H9 (cell line): ENCODE data around the gene SLC35F3. TPM values are rescaled to one million over a fixed set of nuclear protein-coding genes. Genes with fewer than 3 reads are reported as not detected.

Source experiments
- DNase-seq: peaks from one replicate; pipeline ENCODE4 v3.0.0-alpha.2; 2017
- H2AFZ ChIP-seq: one replicate; pipeline ENCODE4 v1.6.1; 2013; ENCODE audit warnings: mild to moderate bottlenecking, low read length, control low read depth, moderate library complexity
- H2AK5ac ChIP-seq: 2 replicates; pipeline ENCODE4 v1.6.1; 2013; ENCODE audit warnings: low read length, control low read depth, mixed read lengths; ENCODE audit not compliant: insufficient read length
- H2BK120ac ChIP-seq: one replicate; pipeline ENCODE4 v1.6.1; 2013; ENCODE audit warnings: low read depth, mild to moderate bottlenecking, low read length, control low read depth, inconsistent platforms; ENCODE audit not compliant: poor library complexity, severe bottlenecking
- H2BK12ac ChIP-seq: 2 replicates; pipeline ENCODE4 v1.6.1; 2013; ENCODE audit warnings: low read length, control low read depth, mixed read lengths, low read depth; ENCODE audit not compliant: insufficient read length
- H2BK15ac ChIP-seq: 2 replicates; pipeline ENCODE4 v1.6.1; 2013; ENCODE audit warnings: low read depth, low read length, control low read depth
- H2BK20ac ChIP-seq: one replicate; pipeline ENCODE4 v1.6.1; 2013; ENCODE audit warnings: low read depth, mild to moderate bottlenecking, low read length, control low read depth, inconsistent platforms; ENCODE audit not compliant: poor library complexity, severe bottlenecking
- H2BK5ac ChIP-seq: 2 replicates; pipeline ENCODE4 v1.6.1; 2013; ENCODE audit warnings: low read length, control low read depth, mixed read lengths; ENCODE audit not compliant: insufficient read length
- H3K14ac ChIP-seq: 2 replicates; pipeline ENCODE4 v1.6.1; 2013; ENCODE audit warnings: low read length, control low read depth; ENCODE audit not compliant: insufficient read depth
- H3K18ac ChIP-seq: 2 replicates; pipeline ENCODE4 v1.6.1; 2013; ENCODE audit warnings: low read depth, mild to moderate bottlenecking, mixed read lengths, low read length, control low read depth; ENCODE audit not compliant: insufficient read length
- H3K23ac ChIP-seq: 2 replicates; pipeline ENCODE4 v1.6.1; 2013; ENCODE audit warnings: low read length, control low read depth, mixed read lengths, low read depth; ENCODE audit not compliant: insufficient read length
- H3K23me2 ChIP-seq: 2 replicates; pipeline ENCODE4 v1.6.1; 2013; ENCODE audit warnings: low read depth, mild to moderate bottlenecking, mixed read lengths, low read length, control low read depth; ENCODE audit not compliant: insufficient read length, poor library complexity, severe bottlenecking
- H3K27ac ChIP-seq: 2 replicates; pipeline ENCODE4 v1.5.1; 2013; ENCODE audit warnings: low read length, control low read depth, mixed read lengths, low read depth; ENCODE audit not compliant: insufficient read length
- H3K27me3 ChIP-seq: 2 replicates; pipeline ENCODE4 v1.6.1; 2013; ENCODE audit warnings: low read length, control low read depth, inconsistent platforms; ENCODE audit not compliant: insufficient read depth
- H3K4ac ChIP-seq: 2 replicates; pipeline ENCODE4 v1.6.1; 2013; ENCODE audit warnings: low read depth, mild to moderate bottlenecking, control low read depth, inconsistent platforms, low read length, moderate library complexity
- H3K4me1 ChIP-seq: 2 replicates; pipeline ENCODE4 v1.6.1; 2013; ENCODE audit warnings: low read length, control low read depth, inconsistent platforms; ENCODE audit not compliant: insufficient read depth
- H3K4me2 ChIP-seq: 2 replicates; pipeline ENCODE4 v1.6.1; 2013; ENCODE audit warnings: low read length, control low read depth, mixed read lengths; ENCODE audit not compliant: insufficient read length, insufficient read depth
- H3K56ac ChIP-seq: 2 replicates; pipeline ENCODE4 v1.6.1; 2013; ENCODE audit warnings: low read depth, mild to moderate bottlenecking, mixed read lengths, low read length, control low read depth; ENCODE audit not compliant: insufficient read length
- H3K79me1 ChIP-seq: 2 replicates; pipeline ENCODE4 v1.6.1; 2013; ENCODE audit warnings: low read depth, mild to moderate bottlenecking, moderate library complexity, low read length, control low read depth, inconsistent platforms; ENCODE audit not compliant: insufficient read depth, poor library complexity, severe bottlenecking
- H3K79me2 ChIP-seq: 2 replicates; pipeline ENCODE4 v1.6.1; 2013; ENCODE audit warnings: low read length, control low read depth, inconsistent platforms; ENCODE audit not compliant: insufficient read depth
- H3K9ac ChIP-seq: 2 replicates; pipeline ENCODE4 v1.6.1; 2013; ENCODE audit warnings: low read length, control low read depth, mixed read lengths; ENCODE audit not compliant: insufficient read length; ENCODE audit errors: extremely low read depth
- H3K9me3 ChIP-seq: one replicate; pipeline ENCODE4 v1.6.1; 2013; ENCODE audit warnings: low read depth, low read length, inconsistent platforms; ENCODE audit not compliant: control insufficient read depth
- H3T11ph ChIP-seq: one replicate; pipeline ENCODE4 v1.6.1; 2013; ENCODE audit warnings: mild to moderate bottlenecking, low read length, control low read depth, inconsistent platforms
- H4K20me1 ChIP-seq: one replicate; pipeline ENCODE4 v1.6.1; 2013; ENCODE audit not compliant: control insufficient read depth, insufficient read length, insufficient read depth
- H4K5ac ChIP-seq: 2 replicates; pipeline ENCODE4 v1.6.1; 2013; ENCODE audit warnings: low read depth, mild to moderate bottlenecking, mixed read lengths, low read length, control low read depth; ENCODE audit not compliant: insufficient read length
- H4K8ac ChIP-seq: replicated peaks from 2 replicates; pipeline ENCODE4 v1.6.1; 2013; ENCODE audit warnings: low read length, control low read depth, mixed read lengths, low read depth; ENCODE audit not compliant: insufficient read length
- H4K91ac ChIP-seq: 2 replicates; pipeline ENCODE4 v1.6.1; 2013; ENCODE audit warnings: low read depth, mild to moderate bottlenecking, moderate library complexity, mixed read lengths, low read length, control low read depth; ENCODE audit not compliant: insufficient read length
- H3K27ac Mint-ChIP-seq, 3 experiments: 2 replicates in 2 of 3; 3 replicates in 1 of 3; pipeline ENCODE4 v1.8.0; 2020 to 2021; ENCODE audit warnings: mixed read lengths in 3 of 3, mild to moderate bottlenecking in 1 of 3, moderate library complexity in 1 of 3
- H3K27me3 Mint-ChIP-seq: 2 replicates; pipeline ENCODE4 v1.8.0; 2021; ENCODE audit warnings: low read depth, mild to moderate bottlenecking, moderate library complexity, mixed read lengths
- H3K36me3 Mint-ChIP-seq, 3 experiments: 2 replicates in 2 of 3; 3 replicates in 1 of 3; pipeline ENCODE4 v1.8.0; 2020 to 2021; ENCODE audit warnings: low read depth in 3 of 3, mixed read lengths in 3 of 3; ENCODE audit not compliant: insufficient read depth in 1 of 3
- H3K4me1 Mint-ChIP-seq, 2 experiments: 2 replicates each; pipeline ENCODE4 v1.8.0; 2020; ENCODE audit warnings: mixed read lengths in 2 of 2
- H3K4me3 Mint-ChIP-seq, 2 experiments: 2 replicates in 1 of 2; 3 replicates in 1 of 2; pipeline ENCODE4 v1.8.0; 2020 to 2021; ENCODE audit warnings: mild to moderate bottlenecking in 2 of 2, mixed read lengths in 2 of 2, moderate library complexity in 1 of 2
- H3K9me3 Mint-ChIP-seq, 2 experiments: 2 replicates in 1 of 2; 3 replicates in 1 of 2; pipeline ENCODE4 v1.8.0; 2020; ENCODE audit warnings: mild to moderate bottlenecking in 2 of 2, mixed read lengths in 2 of 2, moderate library complexity in 1 of 2
- CTCF ChIP-seq: fragments of 200-600 bp; sonication (generic); conservative IDR thresholded peaks from 3 replicates; pipeline ENCODE4 v1.8.0; 2021; ENCODE audit warnings: antibody characterized with exemption, mild to moderate bottlenecking
- WGBS: extraction: QIAGEN DNeasy Blood & Tissue Kit; methylation state at CpG from one replicate; pipeline ENCODE4 v1.1.7; 2013; ENCODE audit warnings: missing lambda C conversion rate, low lambda C conversion rate, mixed read lengths; ENCODE audit not compliant: insufficient read length; ENCODE audit errors: extremely low coverage; 5-methylcytosine and 5-hydroxymethylcytosine counted together
- total RNA-seq: library from RNA; stranded (reverse); gene quantifications from 2 replicates; pipeline ENCODE4 v1.2.1, GENCODE V29; 2021

Gene SLC35F3
- total RNA-seq, 1 experiment from 2014 or later: 0.81 TPM

- Histone ChIP-seq H2AFZ (no peak overlapping the region), H3K4ac (no peak overlapping the region), H3K4me1 (no peaks in the 10 kb centered on the region), H2BK5ac (no peak overlapping the region), H3K56ac (no peak overlapping the region), H3K79me2 (no peaks in the 10 kb centered on the region), H3K23ac (no peak overlapping the region), H4K91ac (no peak overlapping the region), H3K14ac (no peak overlapping the region), H2BK12ac (no peak overlapping the region), H3K9ac (no peak overlapping the region), H4K5ac (no peak overlapping the region), H3T11ph (no peak overlapping the region), H3K18ac (no peak overlapping the region), H4K8ac (no peak overlapping the region), H3K27me3 (no peaks in the 10 kb centered on the region), H3K23me2 (no peaks in the 10 kb centered on the region), H3K4me2 (no peak overlapping the region), H2AK5ac (no peak overlapping the region), H3K79me1 (no peaks in the 10 kb centered on the region), H2BK20ac (no peak overlapping the region), H3K9me3 (no peaks in the 10 kb centered on the region), H4K20me1 (no peaks in the 10 kb centered on the region), H2BK15ac (no peak overlapping the region), H3K27ac (no peak overlapping the region), H2BK120ac (no peak overlapping the region)
- Mint-ChIP-seq H3K27me3 (peaks cover 26% of the 10 kb centered on the region), H3K36me3 (no peaks in the 10 kb centered on the region), H3K4me1 (no peaks in the 10 kb centered on the region), H3K9me3 (no peaks in the 10 kb centered on the region), H3K27ac (no peak overlapping the region), H3K4me3 (no peak overlapping the region)
- WGBS: no CpG with 5 or more reads among the region's 1 CpG
- no peak for TF ChIP-seq CTCF
- no peak for DNase-seq
Measured at GRCh38 chr1:233936422-233936821, 31.9 kb downstream of the SLC35F3 start.
